Activated CD8-positive, alpha-beta memory T cell treated with anti-CD3 and anti-CD28 coated beads, Interleukin-2, amount 50 U/mL, for 24 hours (primary cell): ENCODE measurements around the gene TTC36.
"Not testable (repeated sequence)": the region's sequence is repeated elsewhere in the genome, so short reads cannot be mapped to it uniquely, and the experiment has no call there.

Experiments used
- DNase-seq: peaks from one replicate; pipeline ENCODE4 v3.0.0-alpha.2; 2020; ENCODE audit errors: extremely low read depth

The TTC36 gene

DNA sequence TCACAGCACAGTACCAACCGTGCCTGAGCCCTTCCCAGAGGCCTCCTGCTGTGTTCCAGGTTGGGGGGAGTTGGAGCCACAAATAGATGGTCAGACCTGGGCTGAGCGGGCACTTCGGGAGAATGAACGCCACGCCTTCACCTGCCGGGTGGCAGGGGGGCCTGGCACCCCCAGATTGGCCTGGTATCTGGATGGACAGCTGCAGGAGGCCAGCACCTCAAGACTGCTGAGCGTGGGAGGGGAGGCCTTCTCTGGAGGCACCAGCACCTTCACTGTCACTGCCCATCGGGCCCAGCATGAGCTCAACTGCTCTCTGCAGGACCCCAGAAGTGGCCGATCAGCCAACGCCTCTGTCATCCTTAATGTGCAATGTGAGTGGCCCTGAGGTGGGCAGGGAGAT, 4.8 kb downstream of the TTC36 start:
- no peak for DNase-seq

GRCh38 chr11:118532852-118533768, 5.8 kb downstream of the TTC36 start:
- no peak for DNase-seq

DNA sequence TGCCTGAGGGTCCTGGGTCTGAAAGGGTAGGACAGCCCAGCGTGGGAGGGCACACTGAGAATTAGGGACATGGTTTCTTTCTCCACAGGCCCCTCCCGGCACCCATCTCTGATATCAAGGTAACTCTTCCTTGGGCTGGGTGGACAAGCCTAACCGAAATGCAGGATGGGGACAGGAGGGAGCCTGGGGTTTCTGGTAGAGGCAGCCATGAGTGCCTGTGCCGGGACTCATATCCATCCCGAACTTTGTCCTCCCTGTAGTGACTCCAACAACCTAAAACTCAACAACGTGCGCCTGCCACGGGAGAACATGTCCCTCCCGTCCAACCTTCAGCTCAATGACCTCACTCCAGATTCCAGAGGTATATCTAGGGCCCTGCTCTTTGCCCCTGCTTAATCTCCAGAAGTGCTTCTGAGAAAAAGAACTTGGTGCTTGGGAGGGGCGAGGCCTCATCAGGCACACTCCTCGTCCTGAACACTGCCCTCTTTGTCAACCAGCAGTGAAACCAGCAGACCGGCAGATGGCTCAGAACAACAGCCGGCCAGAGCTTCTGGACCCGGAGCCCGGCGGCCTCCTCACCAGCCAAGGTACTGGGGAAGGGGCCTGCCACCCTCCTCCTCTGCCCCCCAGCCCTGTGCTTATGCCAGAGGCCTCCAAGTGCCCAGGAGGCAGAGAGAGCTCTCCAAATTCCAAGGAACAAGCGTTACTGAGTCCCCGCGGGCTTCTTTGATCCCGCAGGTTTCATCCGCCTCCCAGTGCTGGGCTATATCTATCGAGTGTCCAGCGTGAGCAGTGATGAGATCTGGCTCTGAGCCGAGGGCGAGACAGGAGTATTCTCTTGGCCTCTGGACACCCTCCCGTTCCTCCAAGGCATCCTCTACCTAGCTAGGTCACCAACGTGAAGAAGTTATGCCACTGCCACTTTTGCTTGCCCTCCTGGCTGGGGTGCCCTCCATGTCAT, 6.8 kb downstream of the TTC36 start:
- no peak for DNase-seq

DNA sequence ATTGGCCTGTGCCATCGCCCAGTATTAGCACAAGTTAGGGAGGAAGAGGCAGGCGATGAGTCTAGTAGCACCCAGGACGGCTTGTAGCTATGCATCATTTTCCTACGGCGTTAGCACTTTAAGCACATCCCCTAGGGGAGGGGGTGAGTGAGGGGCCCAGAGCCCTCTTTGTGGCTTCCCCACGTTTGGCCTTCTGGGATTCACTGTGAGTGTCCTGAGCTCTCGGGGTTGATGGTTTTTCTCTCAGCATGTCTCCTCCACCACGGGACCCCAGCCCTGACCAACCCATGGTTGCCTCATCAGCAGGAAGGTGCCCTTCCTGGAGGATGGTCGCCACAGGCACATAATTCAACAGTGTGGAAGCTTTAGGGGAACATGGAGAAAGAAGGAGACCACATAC, 8.0 kb downstream of the TTC36 start:
- no peak for DNase-seq

DNA sequence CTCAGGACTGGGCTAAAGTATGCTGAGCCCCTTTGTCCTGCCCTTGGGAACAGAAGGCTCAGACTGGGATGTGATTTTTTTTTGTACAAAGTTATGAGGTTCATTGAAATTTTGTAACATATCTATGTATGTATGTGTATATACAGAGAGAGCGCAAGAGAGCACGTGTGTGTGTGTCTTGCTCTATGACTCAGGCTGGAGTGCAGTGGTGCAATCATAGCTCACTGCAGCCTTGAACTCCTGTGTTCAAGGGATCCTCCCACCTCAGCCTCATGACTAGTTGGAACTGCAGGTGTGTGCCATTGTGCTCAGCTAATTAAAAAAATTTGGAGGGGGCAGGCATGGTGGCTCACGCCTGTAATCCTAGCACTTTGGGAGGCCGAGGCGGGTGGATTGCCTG, 9.5 kb downstream of the TTC36 start:
- DNase-seq = no peak

DNA sequence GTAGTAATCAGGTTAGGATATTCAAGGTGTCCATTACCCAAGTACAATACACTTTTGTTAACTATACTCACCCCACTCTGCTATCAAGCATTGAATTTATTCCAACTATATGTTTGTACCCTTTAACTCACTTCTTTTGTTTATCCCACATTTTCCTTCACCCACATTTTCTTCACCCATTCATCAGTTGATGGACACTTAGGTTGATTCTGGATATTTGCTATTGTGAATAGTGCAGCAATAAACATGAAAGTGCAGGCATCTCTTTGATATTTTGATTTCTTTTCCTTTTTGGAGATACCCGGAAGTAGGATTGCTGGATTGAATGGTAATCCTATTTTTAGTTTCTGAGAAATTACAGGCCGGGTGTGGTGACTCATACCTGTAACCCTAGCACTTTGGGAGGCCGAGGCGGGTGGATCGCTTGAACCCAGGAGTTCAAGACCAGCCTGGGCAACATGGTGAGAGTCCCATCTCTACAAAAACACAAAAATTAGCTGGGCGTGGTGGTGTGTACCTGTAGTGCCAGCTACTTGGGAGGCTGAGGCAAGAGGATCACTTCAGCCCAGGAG, 10.2 kb downstream of the TTC36 start:
- DNase-seq = no peak

DNA sequence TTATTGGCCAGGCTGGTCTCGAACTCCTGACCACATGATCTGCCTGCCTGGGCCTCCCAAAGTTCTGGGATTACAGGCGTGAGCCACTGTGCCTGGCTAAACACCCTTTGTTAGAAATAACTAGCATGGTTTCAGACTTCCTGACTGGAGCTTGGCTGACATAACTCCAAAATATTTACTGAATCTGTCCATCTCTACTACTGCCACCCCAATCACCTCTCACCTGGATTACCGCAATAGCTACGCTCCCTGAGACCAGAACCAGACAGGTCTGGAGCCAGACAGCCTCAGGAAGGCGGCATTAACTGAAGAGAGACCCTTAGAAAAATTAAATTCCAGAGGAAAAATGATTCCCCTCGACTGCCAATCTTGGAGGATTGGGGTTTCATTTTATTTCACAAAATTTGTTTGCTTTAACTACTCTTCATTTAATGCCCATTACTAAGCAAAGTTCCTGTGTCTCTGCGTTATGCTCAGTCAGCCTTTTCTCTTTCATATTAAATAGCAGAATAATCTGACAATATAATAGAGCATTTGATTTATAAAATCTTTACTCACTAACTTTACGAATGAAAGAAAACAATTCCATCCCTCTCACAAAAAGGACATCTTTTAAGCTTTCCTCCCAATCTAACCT, 16.9 kb downstream of the TTC36 start:
- DNase-seq = no peak

- no peak for DNase-seq
These were observed 17.4 kb downstream of the TTC36 start for GRCh38 chr11:118544647-118545010.

DNA sequence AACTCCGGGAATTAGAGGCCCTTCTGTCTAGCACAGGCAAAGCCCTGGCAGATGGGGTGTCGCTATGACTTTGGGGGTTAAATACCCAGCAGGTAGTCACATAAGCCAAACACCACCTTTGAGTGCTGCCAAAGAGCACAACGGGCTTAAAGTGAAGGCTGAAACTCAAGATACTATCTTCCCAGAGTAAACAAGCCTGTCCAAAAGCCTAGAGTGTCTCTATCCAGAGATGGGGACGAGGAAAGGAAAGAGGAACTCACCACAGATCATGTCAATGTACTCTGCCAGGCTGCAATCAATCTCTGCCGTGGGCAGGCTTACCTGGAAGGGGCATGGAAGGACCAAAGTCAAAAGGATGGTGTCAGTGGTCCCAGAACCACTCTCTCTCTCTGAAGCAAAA, 18.3 kb downstream of the TTC36 start:
- no peak for DNase-seq

DNA sequence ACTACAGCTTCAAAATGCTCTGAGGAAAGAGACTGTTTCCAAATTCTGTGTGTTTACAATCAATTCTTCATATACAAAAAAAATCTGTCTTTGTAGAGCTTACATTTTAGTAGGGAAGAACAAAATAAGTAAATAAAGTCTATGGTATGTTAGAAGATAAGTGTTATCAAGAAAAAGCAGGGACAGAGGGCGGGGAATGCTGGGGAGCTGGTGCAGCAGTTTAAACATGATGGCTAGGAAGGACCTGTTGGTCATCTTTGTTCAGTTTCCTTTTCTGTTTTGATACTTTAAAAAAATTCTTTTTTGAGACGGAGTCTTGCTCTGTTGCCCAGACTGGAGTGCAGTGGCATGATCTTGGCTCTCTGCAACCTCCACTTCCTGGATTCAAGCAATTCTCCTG, 19.9 kb downstream of the TTC36 start:
- no peak for DNase-seq

DNA sequence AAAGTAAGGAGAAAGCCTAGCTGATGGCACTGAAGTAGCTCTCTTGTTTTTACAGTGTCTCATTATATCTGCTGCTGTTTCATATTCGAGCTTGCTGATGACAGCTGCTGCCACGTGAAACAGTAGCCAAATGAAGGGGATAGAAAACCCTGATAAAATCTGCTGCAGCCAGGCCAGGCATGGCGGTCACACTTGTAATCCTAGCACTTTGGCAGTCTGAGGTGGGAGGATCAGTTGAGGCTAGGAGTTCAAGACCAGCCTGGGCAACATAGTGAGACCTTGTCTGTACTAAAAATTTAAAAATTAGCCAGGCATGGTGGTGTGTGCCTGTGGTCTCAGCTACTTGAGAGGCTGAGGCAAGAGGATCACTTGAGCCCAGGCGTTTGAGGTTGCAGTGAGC, 25.1 kb downstream of the TTC36 start:
- DNase-seq = no peak

DNA sequence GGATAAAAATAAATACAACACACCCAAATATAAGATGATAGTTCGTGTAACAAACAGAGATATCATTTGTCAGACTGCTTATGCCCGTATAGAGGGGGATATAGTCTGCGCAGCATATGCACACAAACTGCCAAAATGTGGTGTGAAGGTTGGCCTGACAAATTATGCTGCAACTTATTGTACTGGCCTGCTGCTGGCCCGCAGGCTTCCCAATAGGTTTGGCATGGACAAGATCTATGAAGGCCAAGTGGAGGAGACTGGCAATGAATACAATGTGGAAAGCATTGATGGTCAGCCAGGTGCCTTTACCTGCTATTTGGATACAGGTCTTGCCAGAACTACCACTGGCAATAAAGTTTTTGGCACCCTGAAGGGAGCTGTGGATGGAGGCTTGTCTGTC, 33.5 kb downstream of the TTC36 start:
- no peak for DNase-seq

- no peak for DNase-seq
These were observed 37.8 kb downstream of the TTC36 start for GRCh38 chr11:118565051-118565450.

DNA sequence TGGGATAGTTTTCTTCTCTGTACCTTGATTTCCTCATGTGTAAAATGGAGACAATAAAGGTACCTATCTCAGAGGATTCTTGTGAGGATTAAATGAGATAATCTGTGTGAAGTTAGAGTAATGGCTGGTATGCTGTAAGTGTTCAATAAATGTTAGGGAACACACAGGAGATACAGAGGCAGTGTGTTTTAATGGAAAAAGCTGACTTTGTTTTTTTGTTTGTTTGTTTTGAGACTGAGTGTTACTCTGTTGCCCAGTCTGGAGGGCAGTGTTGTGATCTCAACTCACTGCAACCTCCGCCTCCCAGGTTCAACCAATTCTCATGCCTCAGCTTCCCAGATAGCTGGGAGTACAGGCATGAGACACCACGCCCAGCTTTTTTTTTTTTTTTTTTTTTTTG, 42.4 kb downstream of the TTC36 start:
- no peak for DNase-seq

DNA sequence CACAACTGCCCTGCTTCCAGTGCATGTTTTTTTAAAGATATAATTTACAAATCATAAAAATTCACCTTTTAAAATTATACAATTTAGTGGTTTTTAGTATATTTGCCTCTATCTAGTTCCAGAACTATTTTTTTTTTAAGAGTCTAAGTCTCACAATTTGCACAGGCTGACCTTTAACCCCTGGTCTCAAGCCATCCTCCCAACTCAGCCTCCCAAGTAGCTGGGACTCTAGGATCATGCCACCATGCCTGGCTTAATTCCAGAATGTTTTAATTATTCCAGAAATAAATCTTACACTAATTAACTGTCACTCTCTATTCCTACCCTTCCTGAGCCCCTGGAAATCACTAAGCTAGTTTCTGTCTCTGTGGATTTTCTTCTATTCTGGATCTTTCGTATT, 43.5 kb downstream of the TTC36 start:
- DNase-seq = no peak

DNA sequence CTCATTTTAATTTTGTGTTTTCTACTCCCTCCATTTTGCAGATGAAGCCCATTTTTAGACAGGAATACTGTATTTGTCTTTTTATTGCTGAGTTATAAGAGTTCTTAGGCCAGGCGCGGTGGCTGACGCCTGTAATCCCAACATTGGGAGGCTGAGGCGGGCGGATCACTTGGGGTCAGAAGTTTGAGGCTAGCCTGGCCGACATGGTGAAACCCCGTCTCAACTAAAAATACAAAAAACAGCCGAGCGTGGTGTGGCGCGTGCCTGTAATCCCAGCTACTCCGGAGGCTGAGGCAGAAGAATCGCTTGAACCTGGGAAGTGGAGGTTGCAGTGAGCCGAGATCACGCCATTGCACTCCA, 44.4 kb downstream of the TTC36 start:
- not testable (repeated sequence) for DNase-seq

DNA sequence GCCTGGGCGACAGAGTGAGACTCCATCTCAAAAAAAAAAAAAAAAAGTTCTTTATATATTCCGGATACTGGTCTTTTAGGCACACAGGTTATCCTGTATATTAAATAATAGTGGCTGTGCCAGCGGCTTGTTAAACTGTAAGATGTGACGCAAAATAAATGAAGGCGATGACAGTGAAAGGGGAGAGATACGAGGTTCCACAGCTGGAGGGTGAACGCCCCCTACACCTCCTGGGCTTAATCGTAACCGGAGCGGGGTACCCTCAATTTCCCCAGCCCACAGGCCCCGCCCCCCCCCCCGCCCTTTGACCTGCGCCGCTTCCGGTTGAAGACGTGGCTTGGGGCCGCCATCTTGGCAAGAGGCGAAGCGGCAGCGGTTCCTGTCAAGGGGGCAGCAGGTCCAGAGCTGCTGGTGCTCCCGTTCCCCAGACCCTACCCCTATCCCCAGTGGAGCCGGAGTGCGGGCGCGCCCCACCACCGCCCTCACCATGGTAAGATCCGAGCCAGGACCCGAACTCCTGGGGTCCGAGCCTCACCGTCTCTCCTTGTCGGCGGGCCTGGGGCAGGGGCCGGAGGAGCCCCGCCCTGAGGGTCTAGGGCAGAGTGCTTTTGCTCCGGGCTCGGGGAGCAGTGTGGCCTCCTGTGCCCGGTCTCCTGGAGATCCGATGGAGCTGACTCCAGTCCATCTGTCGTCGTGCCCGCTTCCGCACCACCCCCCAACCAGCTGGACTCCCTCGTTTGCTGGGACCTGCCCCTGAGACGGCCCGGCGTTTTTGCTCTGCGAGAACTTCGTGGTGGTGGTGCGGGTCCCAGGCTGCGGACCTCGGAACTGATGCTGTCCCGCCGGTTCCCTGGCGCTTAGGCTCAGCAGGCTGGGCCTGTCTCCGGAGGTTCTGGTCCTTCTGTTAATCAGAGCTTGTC, 45.0 kb downstream of the TTC36 start, which contains the start of gene ARCN1:
ARCN1 (plus strand) TSS at position 349 of the 920 bp plus-strand sequence; CDS start at position 488, 139 bp downstream.
- DNase-seq = peak; percentile 49

- no peak for DNase-seq
These were observed 45.8 kb downstream of the TTC36 start for GRCh38 chr11:118572981-118573550.

DNA sequence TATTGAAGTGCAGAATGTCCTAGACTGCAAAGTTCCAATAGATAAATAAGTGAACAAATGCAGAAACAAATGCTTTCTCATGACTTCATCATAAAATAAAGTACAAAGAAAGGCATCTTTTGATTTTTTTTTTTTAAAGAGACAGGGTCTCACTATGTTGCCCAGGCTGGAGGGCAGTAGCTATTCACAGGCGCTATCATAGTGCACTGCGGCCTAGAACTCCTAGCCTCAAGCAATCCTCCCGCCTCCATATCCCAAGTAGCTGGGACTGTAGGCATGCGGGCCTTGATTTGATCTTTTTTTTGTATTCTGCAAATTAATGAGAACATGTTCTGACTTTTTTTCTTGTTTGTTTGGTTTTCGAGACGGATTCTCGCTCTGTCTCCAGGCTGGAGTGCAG, 47.4 kb downstream of the TTC36 start:
- no peak for DNase-seq

DNA sequence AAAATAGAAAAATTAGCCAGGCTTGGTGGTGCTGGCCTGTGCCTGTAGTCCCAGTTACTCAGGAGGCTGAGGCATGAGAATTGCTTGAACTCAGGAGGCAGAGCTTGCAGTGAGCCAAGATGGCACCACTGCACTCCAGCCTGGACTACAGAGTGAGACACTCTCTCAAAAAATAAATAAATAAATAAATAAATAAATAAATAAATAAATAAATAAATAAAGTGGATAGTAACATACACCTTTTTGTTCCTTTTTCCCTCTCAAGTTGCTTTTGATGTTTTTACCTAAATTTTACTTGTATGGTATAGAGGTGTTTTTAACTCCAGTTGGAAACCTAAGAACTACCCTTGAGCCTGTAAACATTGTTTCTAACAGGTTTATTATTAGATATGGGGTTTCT, 50.7 kb downstream of the TTC36 start:
- DNase-seq = not testable (repeated sequence)
